ENCODE data around the gene NUDT14.

DNA sequence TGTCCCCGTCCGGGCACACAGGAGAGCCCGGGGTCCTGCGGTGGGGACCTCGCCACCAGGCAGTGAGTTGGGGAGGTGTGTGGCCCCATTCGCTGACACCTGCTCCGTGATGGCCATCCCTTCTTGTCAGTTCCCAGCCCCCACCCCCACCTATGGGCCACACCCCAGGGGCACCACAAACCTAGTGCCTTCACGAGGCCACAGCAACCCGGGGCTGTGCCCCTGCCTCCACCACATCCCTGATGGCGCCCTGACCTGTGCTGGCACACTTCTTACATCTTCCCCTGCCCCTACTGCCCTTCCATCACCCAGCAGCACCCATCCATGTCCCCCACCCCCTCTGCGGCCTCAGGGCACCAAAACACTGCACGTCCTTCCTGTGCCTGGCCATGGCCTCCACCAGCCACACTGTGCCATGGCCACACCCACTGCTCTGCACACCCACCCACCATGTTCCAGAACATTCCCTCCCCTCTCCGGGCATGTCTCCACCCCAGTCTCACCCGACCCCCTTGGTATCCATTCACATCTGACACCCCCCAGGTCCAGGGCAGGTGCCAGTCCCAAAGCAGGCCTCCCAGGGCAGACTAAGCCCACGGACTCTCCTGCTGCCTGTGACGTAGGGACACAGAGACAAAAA is 37.0 kb downstream of the NUDT14 start:
- TF ChIP-seq, protein P1, sequence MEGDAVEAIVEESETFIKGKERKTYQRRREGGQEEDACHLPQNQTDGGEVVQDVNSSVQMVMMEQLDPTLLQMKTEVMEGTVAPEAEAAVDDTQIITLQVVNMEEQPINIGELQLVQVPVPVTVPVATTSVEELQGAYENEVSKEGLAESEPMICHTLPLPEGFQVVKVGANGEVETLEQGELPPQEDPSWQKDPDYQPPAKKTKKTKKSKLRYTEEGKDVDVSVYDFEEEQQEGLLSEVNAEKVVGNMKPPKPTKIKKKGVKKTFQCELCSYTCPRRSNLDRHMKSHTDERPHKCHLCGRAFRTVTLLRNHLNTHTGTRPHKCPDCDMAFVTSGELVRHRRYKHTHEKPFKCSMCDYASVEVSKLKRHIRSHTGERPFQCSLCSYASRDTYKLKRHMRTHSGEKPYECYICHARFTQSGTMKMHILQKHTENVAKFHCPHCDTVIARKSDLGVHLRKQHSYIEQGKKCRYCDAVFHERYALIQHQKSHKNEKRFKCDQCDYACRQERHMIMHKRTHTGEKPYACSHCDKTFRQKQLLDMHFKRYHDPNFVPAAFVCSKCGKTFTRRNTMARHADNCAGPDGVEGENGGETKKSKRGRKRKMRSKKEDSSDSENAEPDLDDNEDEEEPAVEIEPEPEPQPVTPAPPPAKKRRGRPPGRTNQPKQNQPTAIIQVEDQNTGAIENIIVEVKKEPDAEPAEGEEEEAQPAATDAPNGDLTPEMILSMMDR (IDR thresholded peaks at IDR 0.05), result no peak
- TF ChIP-seq POLR2A (IDR thresholded peaks at IDR 0.05), result no peak
